NCI-H510A treated with DMSO at 0.1 percent for 48 hours (cell line): ENCODE measurements around the gene NME5.
A peak's percentile ranks its signal among the peaks of the same experiment; 100 is the strongest.
"Not testable (repeated sequence)": the region's sequence is repeated elsewhere in the genome, so short reads cannot be mapped to it uniquely, and the experiment has no call there.

Experiments
- DNase-seq: peaks from one replicate; lab custom pipeline; 2025; lab: John Stamatoyannopoulos, UW

NME5 gene

GRCh38 chr5:138078006-138078643 lies 61.1 kb downstream of the NME5 start:
- no peak for DNase-seq

DNA sequence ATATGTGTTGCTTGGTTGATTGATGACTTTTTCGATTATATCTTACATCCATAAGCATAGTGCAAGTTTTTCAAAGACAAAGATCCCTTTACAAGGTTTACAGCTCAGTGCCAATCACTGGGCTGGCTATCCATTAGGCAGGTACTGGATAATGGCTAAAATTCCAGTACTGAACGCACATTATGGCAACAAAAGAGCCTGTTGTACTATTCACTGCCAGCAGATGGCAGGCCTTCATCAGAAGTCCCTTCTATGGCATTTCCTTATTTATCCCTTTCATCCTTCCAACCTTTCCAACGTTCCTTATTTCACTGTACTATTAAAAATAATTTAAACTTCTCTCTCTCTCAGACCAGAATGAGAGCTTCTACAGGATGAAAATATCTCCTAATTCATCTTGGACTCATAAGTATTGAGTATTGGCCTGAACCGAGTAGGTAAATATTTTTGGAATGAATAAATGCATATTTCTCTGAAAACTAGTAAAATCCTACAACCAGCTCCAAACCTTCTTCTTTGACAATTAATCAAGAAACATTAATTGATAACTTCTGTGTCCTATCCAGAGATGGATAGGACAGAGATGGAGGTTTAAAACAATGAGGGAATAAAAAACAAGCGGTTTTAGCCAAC lies 62.0 kb downstream of the NME5 start:
- DNase-seq, result peak; percentile 59

GRCh38 chr5:138070026-138070425 lies 69.2 kb downstream of the NME5 start:
- not testable (repeated sequence) for DNase-seq

DNA sequence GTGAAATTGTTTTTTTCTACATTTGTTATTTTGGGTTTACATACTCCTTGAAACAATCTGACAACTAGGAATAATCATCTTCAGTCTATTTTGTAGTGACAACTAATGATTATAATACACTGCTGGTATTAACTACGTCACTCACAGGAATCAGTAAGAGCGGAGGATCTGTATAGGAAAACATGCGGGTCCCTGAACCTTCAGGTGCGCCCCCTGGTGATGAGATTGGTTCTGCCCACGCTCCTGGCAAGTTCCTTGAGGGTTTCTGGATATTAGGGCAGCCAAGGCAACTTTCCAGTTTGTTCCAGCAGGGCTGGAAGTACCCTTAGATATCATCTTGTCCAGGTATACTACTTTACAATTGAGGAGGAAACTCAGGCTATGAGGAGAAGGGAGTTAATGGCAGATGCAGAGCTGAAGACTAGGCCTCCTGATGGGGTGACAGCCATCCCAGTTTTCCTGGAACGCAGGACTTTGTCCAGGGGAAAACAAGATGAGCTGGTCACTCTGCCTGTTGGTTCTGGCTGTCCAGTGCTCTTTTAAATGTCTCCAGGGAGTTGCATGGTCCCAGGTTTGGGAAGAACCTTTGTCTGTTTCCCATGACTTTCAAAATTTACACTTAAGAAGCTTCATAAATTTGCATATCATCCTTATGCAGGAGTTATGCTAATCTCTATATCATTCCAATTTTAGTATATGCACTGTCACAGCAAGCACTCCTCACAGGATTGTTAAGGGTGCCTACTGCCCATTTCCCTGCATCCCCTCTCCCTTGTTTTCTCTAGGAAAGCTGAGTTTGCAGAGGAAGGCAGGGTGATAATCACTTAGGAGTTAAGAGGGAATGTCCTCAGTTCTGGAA lies 70.3 kb downstream of the NME5 start:
- peak; percentile 59 for DNase-seq

- no peak for DNase-seq
Observed at GRCh38 chr5:138067945-138068344, 71.3 kb downstream of the NME5 start.
